PFSK-1 (cell line): ENCODE data around the gene EFTUD2.

Experiments used
- FOXP2 ChIP-seq: optimal IDR thresholded peaks from 2 replicates; pipeline ENCODE3; 2011; ENCODE audit warnings: borderline replicate concordance, control low read depth, inconsistent platforms; ENCODE audit not compliant: insufficient read depth; ENCODE audit errors: extremely low read length, extremely low read depth
- POLR2AphosphoS5 ChIP-seq: IDR thresholded peaks from 2 replicates; pipeline ENCODE4 v1.6.1; 2012; ENCODE audit warnings: low read depth, mild to moderate bottlenecking, control low read depth, low read length, moderate library complexity
- REST ChIP-seq, 2 experiments: IDR thresholded peaks; 2 replicates each; pipeline versions ENCODE4 v1.6.1 to v1.8.0; 2011 to 2012; ENCODE audit warnings: low read depth in 2 of 2, low read length in 2 of 2, control low read depth in 1 of 2, inconsistent platforms in 1 of 2, mild to moderate bottlenecking in 1 of 2, moderate library complexity in 1 of 2; ENCODE audit not compliant: insufficient read depth in 1 of 2
- SIN3A ChIP-seq: IDR thresholded peaks from 2 replicates; pipeline ENCODE4 v1.6.1; 2012; ENCODE audit warnings: mild to moderate bottlenecking, low read length, moderate library complexity, borderline replicate concordance; ENCODE audit not compliant: insufficient read depth
- TAF1 ChIP-seq: IDR thresholded peaks from 2 replicates; pipeline ENCODE4 v1.6.1; 2012; ENCODE audit warnings: low read length, control low read depth, borderline replicate concordance; ENCODE audit not compliant: insufficient read depth

GRCh38 chr17:44872131-44872768 is 27.0 kb downstream of the EFTUD2 start:
- no peak for TF ChIP-seq REST (IDR thresholded peaks at IDR 0.05; ENCODE audit: insufficient read depth in 1 of 2, low read depth in 2 of 2, low read length in 2 of 2)
- no peak for TF ChIP-seq POLR2AphosphoS5
- TF ChIP-seq TAF1 = no peak
- TF ChIP-seq SIN3A = no peak
- TF ChIP-seq FOXP2 = no peak
